Fibroblast of lung (primary cell): Measurements from ENCODE around the gene ZFP36L1.

Experiments
- CTCF ChIP-seq, 2 donors: IDR thresholded peaks in 1 of 2; conservative IDR thresholded peaks in 1 of 2; 1 replicate in 1 of 2; 2 replicates in 1 of 2; pipeline ENCODE4 v1.5.1; 2011 to 2012; ENCODE audit warnings: low read length in 2 of 2, control low read depth in 1 of 2, inconsistent platforms in 1 of 2, low read depth in 1 of 2, mild to moderate bottlenecking in 1 of 2
- EZH2 ChIP-seq: IDR thresholded peaks from 2 replicates; pipeline ENCODE4 v1.5.1; 2012; ENCODE audit warnings: low read length, control low read depth, mild to moderate bottlenecking; ENCODE audit errors: missing control alignments

- TF ChIP-seq CTCF (conservative IDR thresholded peaks at IDR 0.05 in 1 of 2, IDR thresholded peaks at IDR 0.05 in 1 of 2; ENCODE audit: low read depth in 1 of 2, low read length in 2 of 2): no peak
- no peak for TF ChIP-seq EZH2
Observed at GRCh38 chr14:68820119-68820518, 27.3 kb upstream of the ZFP36L1 start.
